Neural cell (in vitro differentiated cells): Measurements from ENCODE around the gene HS3ST5.

Experiments used
- EP300 ChIP-seq: fragments of 450-650 bp; conservative IDR thresholded peaks from 2 replicates; pipeline ENCODE4 v1.6.1; 2014; ENCODE audit warnings: antibody characterized with exemption, mild to moderate bottlenecking, moderate library complexity; ENCODE audit not compliant: poor library complexity, severe bottlenecking
- EZH2 ChIP-seq: fragments of 200-600, 300-800 bp; shearing (Covaris generic), sonication (generic); IDR thresholded peaks from 2 replicates; pipeline ENCODE4 v1.6.1; 2014; ENCODE audit warnings: antibody characterized with exemption, low read length, borderline replicate concordance, mild to moderate bottlenecking; ENCODE audit not compliant: insufficient read depth, poor library complexity, severe bottlenecking
- TF ChIP-seq, protein P1 (sequence below): fragments of 450-650 bp; IDR thresholded peaks from 2 replicates; pipeline ENCODE4 v1.5.1; 2014; ENCODE audit warnings: antibody characterized with exemption, mild to moderate bottlenecking, moderate library complexity; ENCODE audit not compliant: poor library complexity, severe bottlenecking
- TF ChIP-seq, protein P2 (sequence below): IDR thresholded peaks from 2 replicates; pipeline ENCODE4 v1.6.1; 2012; ENCODE audit warnings: borderline replicate concordance

DNA sequence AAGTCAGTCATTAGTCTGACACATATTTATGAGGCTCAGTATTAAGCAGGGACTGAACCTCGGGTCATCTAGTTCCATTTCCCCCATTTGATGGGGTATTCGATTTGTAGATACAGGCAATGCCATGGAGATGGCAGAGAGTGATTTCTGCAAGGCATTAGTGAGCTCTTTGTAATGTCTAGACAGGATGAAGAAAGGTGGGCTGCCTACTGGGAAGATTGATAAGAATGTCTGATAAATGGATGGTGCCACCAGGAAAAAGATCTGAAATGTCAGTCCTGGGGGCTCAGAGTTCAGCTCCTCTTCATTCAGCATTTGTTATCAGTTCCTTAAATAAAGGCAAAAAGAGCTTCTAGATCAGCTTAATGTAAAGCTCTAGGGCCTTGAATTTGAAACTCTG is 51.4 kb downstream of the HS3ST5 start:
- TF ChIP-seq, protein P1, sequence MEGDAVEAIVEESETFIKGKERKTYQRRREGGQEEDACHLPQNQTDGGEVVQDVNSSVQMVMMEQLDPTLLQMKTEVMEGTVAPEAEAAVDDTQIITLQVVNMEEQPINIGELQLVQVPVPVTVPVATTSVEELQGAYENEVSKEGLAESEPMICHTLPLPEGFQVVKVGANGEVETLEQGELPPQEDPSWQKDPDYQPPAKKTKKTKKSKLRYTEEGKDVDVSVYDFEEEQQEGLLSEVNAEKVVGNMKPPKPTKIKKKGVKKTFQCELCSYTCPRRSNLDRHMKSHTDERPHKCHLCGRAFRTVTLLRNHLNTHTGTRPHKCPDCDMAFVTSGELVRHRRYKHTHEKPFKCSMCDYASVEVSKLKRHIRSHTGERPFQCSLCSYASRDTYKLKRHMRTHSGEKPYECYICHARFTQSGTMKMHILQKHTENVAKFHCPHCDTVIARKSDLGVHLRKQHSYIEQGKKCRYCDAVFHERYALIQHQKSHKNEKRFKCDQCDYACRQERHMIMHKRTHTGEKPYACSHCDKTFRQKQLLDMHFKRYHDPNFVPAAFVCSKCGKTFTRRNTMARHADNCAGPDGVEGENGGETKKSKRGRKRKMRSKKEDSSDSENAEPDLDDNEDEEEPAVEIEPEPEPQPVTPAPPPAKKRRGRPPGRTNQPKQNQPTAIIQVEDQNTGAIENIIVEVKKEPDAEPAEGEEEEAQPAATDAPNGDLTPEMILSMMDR, result no peak
- TF ChIP-seq EZH2, result no peak
- TF ChIP-seq EP300, result peak; percentile 57
- TF ChIP-seq, protein P2, sequence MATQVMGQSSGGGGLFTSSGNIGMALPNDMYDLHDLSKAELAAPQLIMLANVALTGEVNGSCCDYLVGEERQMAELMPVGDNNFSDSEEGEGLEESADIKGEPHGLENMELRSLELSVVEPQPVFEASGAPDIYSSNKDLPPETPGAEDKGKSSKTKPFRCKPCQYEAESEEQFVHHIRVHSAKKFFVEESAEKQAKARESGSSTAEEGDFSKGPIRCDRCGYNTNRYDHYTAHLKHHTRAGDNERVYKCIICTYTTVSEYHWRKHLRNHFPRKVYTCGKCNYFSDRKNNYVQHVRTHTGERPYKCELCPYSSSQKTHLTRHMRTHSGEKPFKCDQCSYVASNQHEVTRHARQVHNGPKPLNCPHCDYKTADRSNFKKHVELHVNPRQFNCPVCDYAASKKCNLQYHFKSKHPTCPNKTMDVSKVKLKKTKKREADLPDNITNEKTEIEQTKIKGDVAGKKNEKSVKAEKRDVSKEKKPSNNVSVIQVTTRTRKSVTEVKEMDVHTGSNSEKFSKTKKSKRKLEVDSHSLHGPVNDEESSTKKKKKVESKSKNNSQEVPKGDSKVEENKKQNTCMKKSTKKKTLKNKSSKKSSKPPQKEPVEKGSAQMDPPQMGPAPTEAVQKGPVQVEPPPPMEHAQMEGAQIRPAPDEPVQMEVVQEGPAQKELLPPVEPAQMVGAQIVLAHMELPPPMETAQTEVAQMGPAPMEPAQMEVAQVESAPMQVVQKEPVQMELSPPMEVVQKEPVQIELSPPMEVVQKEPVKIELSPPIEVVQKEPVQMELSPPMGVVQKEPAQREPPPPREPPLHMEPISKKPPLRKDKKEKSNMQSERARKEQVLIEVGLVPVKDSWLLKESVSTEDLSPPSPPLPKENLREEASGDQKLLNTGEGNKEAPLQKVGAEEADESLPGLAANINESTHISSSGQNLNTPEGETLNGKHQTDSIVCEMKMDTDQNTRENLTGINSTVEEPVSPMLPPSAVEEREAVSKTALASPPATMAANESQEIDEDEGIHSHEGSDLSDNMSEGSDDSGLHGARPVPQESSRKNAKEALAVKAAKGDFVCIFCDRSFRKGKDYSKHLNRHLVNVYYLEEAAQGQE, result no peak
